ENCODE measurements around the gene LRRC45. TPM values are rescaled to one million over a fixed set of nuclear protein-coding genes. Genes with fewer than 3 reads are reported as not detected.

Gene LRRC45
- total and polyA plus RNA-seq, 2 donors (not counting 3 experiments of a cell fraction or from before 2014, with no cell fraction given): 7.6 to 22.9 TPM

DNA sequence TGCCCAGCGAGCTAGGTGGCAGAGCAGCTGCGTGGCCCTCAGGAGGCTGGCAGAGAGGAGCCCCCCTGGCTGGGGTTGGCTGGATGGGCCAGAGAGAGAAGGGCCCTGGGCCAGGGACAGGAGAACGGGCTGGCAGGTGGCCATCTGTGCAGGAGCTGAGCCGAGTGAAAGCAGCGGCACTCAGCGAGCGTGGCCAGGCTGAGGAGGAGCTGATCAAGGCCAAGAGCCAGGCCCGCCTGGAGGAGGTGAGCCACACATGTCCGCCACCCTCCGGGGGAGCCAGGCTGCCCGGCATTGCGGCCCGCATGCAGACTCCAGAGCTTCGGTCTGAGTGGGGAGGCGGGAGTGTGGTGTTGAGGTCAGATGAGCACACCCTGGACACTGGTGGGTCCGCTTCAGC lies 6.3 kb downstream of the LRRC45 start:
- no peak overlapping the region for H3K4me2 ChIP-seq (ENCODE audit: insufficient read depth, low read length)
- ChIA-PET CTCF (interaction anchor here (1.0 to 4.2 kb wide), 12 partner anchors 8 to 309 kb away, joined by 3 to 127 read pairs (median 14); partner anchors contain the start of genes CENPX, DCXR, GPS1 and LRRC45), POLR2A (no interaction called here)
- H2AFZ ChIP-seq (ENCODE audit: low read depth, low read length): no peak overlapping the region
- FAIRE-seq (no peak), DNase-seq (ENCODE audit: low read depth, low spot score) (no peak)
- H3K27ac ChIP-seq (ENCODE audit: insufficient read depth, low read depth, low read length): no peak overlapping the region
- H3K4me1 ChIP-seq (ENCODE audit: control insufficient read depth, extremely low read depth, insufficient read depth, low read length): peaks cover 10% of the 10 kb centered on the region
- intact Hi-C loops (cut with micrococcal nuclease) (loop anchor here (10.0 kb wide), 1 partner anchor 185 kb away; the partner anchor contains the start of gene CCDC57), dilution Hi-C loops (cut with MboI; ENCODE audit: extremely low pct_ligation_motif_present, low sequenced_read_pairs) (no loop called here)
- H3K9me1 ChIP-seq (replicated peaks; ENCODE audit: control insufficient read depth, extremely low read depth, insufficient read depth, low read length): no peaks in the 10 kb centered on the region
- peaks cover 4% of the 10 kb centered on the region for H3K79me2 ChIP-seq (ENCODE audit: control insufficient read depth, insufficient read depth, low read length)
- no peaks in the 10 kb centered on the region for H3K9me3 ChIP-seq (replicated peaks; ENCODE audit: control insufficient read depth, insufficient read depth, low read length)
- no TSS peak for BruUV-seq (replicated peaks)
- H3K27me3 ChIP-seq (ENCODE audit: control insufficient read depth in 2 of 2, insufficient read depth in 2 of 2, low read length in 2 of 2): no peaks in the 10 kb centered on the region
- H3K9ac ChIP-seq (replicated peaks; ENCODE audit: extremely low read depth, insufficient read depth, low read length): no peak overlapping the region
- TF ChIP-seq GATA2 (IDR thresholded peaks at IDR 0.05; ENCODE audit: insufficient read depth, insufficient read length, low read depth, low read length) (no peak), MYC (IDR thresholded peaks at IDR 0.05; ENCODE audit: low read depth, low read length) (no peak), FOS (IDR thresholded peaks at IDR 0.05; ENCODE audit: borderline replicate concordance, insufficient read depth, low read length) (no peak), JUN (IDR thresholded peaks at IDR 0.05; ENCODE audit: borderline replicate concordance, insufficient read depth, insufficient read length, low read depth) (no peak), POLR2A (IDR thresholded peaks at IDR 0.05; ENCODE audit: low read depth, low read length) (no peak), POLR2AphosphoS5 (IDR thresholded peaks at IDR 0.05; ENCODE audit: insufficient read depth, low read depth, low read length) (no peak), EZH2 (IDR thresholded peaks at IDR 0.05; ENCODE audit: borderline replicate concordance, low read depth, low read length, severe bottlenecking) (no peak)
- TF ChIP-seq, protein P1, sequence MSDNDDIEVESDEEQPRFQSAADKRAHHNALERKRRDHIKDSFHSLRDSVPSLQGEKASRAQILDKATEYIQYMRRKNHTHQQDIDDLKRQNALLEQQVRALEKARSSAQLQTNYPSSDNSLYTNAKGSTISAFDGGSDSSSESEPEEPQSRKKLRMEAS (IDR thresholded peaks at IDR 0.05; ENCODE audit: insufficient read depth, insufficient read length): no peak
- TF ChIP-seq, protein P2, sequence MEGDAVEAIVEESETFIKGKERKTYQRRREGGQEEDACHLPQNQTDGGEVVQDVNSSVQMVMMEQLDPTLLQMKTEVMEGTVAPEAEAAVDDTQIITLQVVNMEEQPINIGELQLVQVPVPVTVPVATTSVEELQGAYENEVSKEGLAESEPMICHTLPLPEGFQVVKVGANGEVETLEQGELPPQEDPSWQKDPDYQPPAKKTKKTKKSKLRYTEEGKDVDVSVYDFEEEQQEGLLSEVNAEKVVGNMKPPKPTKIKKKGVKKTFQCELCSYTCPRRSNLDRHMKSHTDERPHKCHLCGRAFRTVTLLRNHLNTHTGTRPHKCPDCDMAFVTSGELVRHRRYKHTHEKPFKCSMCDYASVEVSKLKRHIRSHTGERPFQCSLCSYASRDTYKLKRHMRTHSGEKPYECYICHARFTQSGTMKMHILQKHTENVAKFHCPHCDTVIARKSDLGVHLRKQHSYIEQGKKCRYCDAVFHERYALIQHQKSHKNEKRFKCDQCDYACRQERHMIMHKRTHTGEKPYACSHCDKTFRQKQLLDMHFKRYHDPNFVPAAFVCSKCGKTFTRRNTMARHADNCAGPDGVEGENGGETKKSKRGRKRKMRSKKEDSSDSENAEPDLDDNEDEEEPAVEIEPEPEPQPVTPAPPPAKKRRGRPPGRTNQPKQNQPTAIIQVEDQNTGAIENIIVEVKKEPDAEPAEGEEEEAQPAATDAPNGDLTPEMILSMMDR (IDR thresholded peaks at IDR 0.05; ENCODE audit: extremely low read depth in 1 of 2, insufficient read depth in 1 of 2, low read depth in 1 of 2, low read length in 2 of 2): no peak
- H4K20me1 ChIP-seq (replicated peaks; ENCODE audit: control insufficient read depth, extremely low read depth, insufficient read depth, low read length): no peaks in the 10 kb centered on the region
- H3K4me3 ChIP-seq (replicated peaks in 1 of 3; ENCODE audit: insufficient read depth in 1 of 3, low read depth in 1 of 3, low read length in 3 of 3): no peak overlapping the region
- H3K36me3 ChIP-seq (ENCODE audit: control insufficient read depth in 2 of 2, extremely low read depth in 1 of 2, insufficient read depth in 2 of 2, low read length in 2 of 2): no peaks in the 10 kb centered on the region

Measured in endothelial cell of umbilical vein (primary cell).